Measurements from ENCODE around the gene ARL4C. TPM values are rescaled to one million over a fixed set of nuclear protein-coding genes. Genes with fewer than 3 reads are reported as not detected.

The ARL4C gene
- total and polyA plus RNA-seq, 2 of the 8 experiments (the other 6 are each of a cell fraction or from before 2014, with no cell fraction given) = 7.0 to 16.9 TPM

DNA sequence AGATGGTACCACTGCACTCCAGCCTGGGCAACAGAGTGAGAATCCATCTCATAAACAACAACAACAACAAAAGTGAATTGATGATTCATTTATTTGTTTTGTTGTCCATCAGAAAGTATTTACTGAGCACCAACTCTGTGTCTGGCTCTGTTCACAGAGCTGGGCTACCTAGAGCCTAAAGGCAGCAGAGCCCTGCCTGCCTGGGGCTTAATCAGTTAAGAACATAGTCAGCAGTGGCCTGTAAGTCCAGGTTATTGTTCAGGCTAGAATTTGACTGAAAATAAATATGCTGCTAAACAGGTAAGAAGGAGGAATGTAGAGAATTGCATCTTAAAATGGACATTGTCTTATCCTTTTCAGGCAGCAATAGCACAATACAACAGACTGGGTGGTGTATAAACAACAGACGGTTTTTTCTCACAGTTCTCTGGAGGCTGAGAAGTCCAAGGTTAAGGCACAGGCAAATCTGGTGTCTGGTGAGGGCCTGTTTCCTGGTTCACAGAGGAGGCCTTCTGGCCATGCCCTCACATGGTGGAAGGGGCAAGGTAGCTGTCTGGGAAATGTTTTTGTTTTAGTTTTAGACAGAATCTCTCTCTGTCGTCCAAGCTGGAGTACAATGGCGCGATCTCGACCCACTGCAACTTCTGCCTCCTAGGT, 22.2 kb upstream of the ARL4C start:
- no peak overlapping the region for H2AK5ac ChIP-seq (ENCODE audit: low read depth, low read length)
- no peaks in the 10 kb centered on the region; a peak in 1 of 7 replicates for H3K27me3 ChIP-seq (replicated peaks in 1 of 4; ENCODE audit: control insufficient read depth in 3 of 4, extremely low read depth in 1 of 4, insufficient read depth in 3 of 4, low read length in 3 of 4)
- no peak overlapping the region for H3K4ac ChIP-seq (replicated peaks; ENCODE audit: insufficient read length, low read depth, low read length)
- WGBS, 2 experiments (ENCODE audit: extremely low coverage in 1 of 2, insufficient coverage in 1 of 2, insufficient read length in 1 of 2, insufficient replicate concordance in 2 of 2, low coverage in 1 of 2, low lambda C conversion rate in 2 of 2, missing lambda C conversion rate in 1 of 2) = 92% methylated on average over 5 of the region's 5 CpGs; no CpG with 5 or more reads in 1 of the 2 experiments
- ChIA-PET CTCF (ENCODE audit: partially characterized antibody) (interaction anchor here (0.9 kb wide), 1 partner anchor 36 kb away, joined by 3 read pairs; no protein-coding TSS in a partner anchor), POLR2A (ENCODE audit: partially characterized antibody) (no interaction called here)
- H3K18ac ChIP-seq (ENCODE audit: extremely low read depth, low read length) = no peak overlapping the region
- no peak overlapping the region for H3K4me2 ChIP-seq (ENCODE audit: insufficient read depth in 1 of 2, low read depth in 2 of 2, low read length in 2 of 2)
- peaks cover 6% of the 10 kb centered on the region; the same call in 1 of the 2 replicates for H3K79me1 ChIP-seq (ENCODE audit: low read depth, low read length)
- H4K20me1 ChIP-seq (replicated peaks in 1 of 2; ENCODE audit: control insufficient read depth in 1 of 2, insufficient read depth in 2 of 2, low read length in 2 of 2) = peaks cover 0 to 10% of the 10 kb centered on the region in 2 experiments
- no peak overlapping the region for H2BK20ac ChIP-seq (ENCODE audit: low read length)
- H4K91ac ChIP-seq (replicated peaks; ENCODE audit: insufficient read length, low read length) = no peak overlapping the region
- no peak overlapping the region for H4K5ac ChIP-seq (ENCODE audit: insufficient read length, low read depth, low read length)
- no peak overlapping the region for H3K14ac ChIP-seq (ENCODE audit: insufficient read length)
- H2BK15ac ChIP-seq (ENCODE audit: low read length) = no peak overlapping the region
- no peaks in the 10 kb centered on the region for H3K36me3 ChIP-seq (ENCODE audit: control insufficient read depth in 2 of 4, insufficient read depth in 4 of 4, low read length in 3 of 4)
- H2BK5ac ChIP-seq (ENCODE audit: low read depth, low read length) = no peak overlapping the region
- no peak overlapping the region for H3K9ac ChIP-seq (replicated peaks in 1 of 4; ENCODE audit: extremely low read depth in 1 of 4, low read depth in 3 of 4, low read length in 3 of 4)
- H3K9me3 ChIP-seq (ENCODE audit: insufficient read depth in 2 of 2, low read depth in 1 of 2, low read length in 1 of 2) = no peaks in the 10 kb centered on the region; a peak in 1 of 4 replicates
- H3K56ac ChIP-seq (replicated peaks; ENCODE audit: insufficient read length, low read depth, low read length) = no peak overlapping the region
- no peak overlapping the region for H3K4me3 ChIP-seq (ENCODE audit: extremely low read depth in 1 of 4, insufficient read depth in 2 of 4, low read depth in 3 of 4, low read length in 4 of 4)
- no peak overlapping the region for H3K23ac ChIP-seq (ENCODE audit: insufficient read length)
- no peaks in the 10 kb centered on the region for H3K79me2 ChIP-seq (ENCODE audit: control insufficient read depth in 1 of 2, insufficient read depth in 2 of 2, low read length in 2 of 2)
- H3K27ac ChIP-seq (ENCODE audit: low read depth, low read length) = no peak overlapping the region
- DNase-seq (ENCODE audit: low read depth in 1 of 2, low spot score in 2 of 2) (no peak), FAIRE-seq (no peak)
- no peak overlapping the region for H2BK12ac ChIP-seq (ENCODE audit: low read depth, low read length)
- H4K8ac ChIP-seq (ENCODE audit: extremely low read depth, insufficient read depth, low read length) = no peak overlapping the region
- no peaks in the 10 kb centered on the region for H3K4me1 ChIP-seq (replicated peaks in 1 of 4; ENCODE audit: control insufficient read depth in 3 of 4, insufficient read depth in 4 of 4, low read length in 3 of 4)
- H2AFZ ChIP-seq (ENCODE audit: low read length) = no peak overlapping the region
- TF ChIP-seq SP2 (IDR thresholded peaks at IDR 0.05; ENCODE audit: low read length) (no peak), YY1 (IDR thresholded peaks at IDR 0.05; ENCODE audit: low read depth, low read length) (no peak), TEAD4 (IDR thresholded peaks at IDR 0.05; ENCODE audit: low read depth, low read length) (no peak), RXRA (IDR thresholded peaks at IDR 0.05; ENCODE audit: insufficient read depth, low read depth, low read length) (no peak), ASH2L (IDR thresholded peaks at IDR 0.05; ENCODE audit: low read length) (no peak), TAF1 (IDR thresholded peaks at IDR 0.05; ENCODE audit: low read depth, low read length) (no peak)
- H3K23me2 ChIP-seq (ENCODE audit: low read depth, low read length) = peaks cover 10% of the 10 kb centered on the region
- H2BK120ac ChIP-seq (replicated peaks; ENCODE audit: low read depth, low read length) = no peak overlapping the region
